Mononuclear cell (primary cell): ENCODE results near the gene GOLGA6L25. TPM values are rescaled to one million over a fixed set of nuclear protein-coding genes. Genes with fewer than 3 reads are reported as not detected.

ENCODE experiments used
- total RNA-seq: library from RNA; depleted of rRNA; stranded (reverse); fragments of >200 nt; gene quantifications from one replicate; pipeline ENCODE4 v1.2.3, GENCODE V29; 2012

The GOLGA6L25 gene
- total RNA-seq, 1 donor, result not detected

Other genes with a start within 250 kb of the GOLGA6L25 start
- 18.5 TPM for gene HERC2, start 231.4 kb upstream of the GOLGA6L25 start, total RNA-seq
- gene GOLGA6L24, start 195.5 kb upstream of the GOLGA6L25 start, total RNA-seq, result not detected
- gene GOLGA8F, start 174.9 kb upstream of the GOLGA6L25 start, total RNA-seq, result not detected
- not detected for gene GOLGA8G, start 20.6 kb upstream of the GOLGA6L25 start, total RNA-seq
- gene GOLGA8M, start 158.9 kb downstream of the GOLGA6L25 start, total RNA-seq, result 1.2 TPM